SK-N-SH (cell line): ENCODE measurements around the gene KNDC1. TPM values are rescaled to one million over a fixed set of nuclear protein-coding genes. Genes with fewer than 3 reads are reported as not detected.
"Not testable (repeated sequence)": the region's sequence is repeated elsewhere in the genome, so short reads cannot be mapped to it uniquely, and the experiment has no call there.

Experiments
- CTCF ChIA-PET: fragments of 300-600, 350-600 bp; formaldehyde crosslinking; extraction: SDS; loops from one replicate; lab custom pipeline; 2021; lab: Yijun Ruan, JAX
- POLR2A ChIA-PET: fragments of 350-600 bp; sonication (Branson Sonifier 250); formaldehyde crosslinking; extraction: SDS; loops from one replicate; lab custom pipeline; 2020; ENCODE audit warnings: antibody characterized with exemption, inconsistent platforms; lab: Yijun Ruan, JAX
- DNase-seq: peaks from one replicate; pipeline ENCODE4 v3.0.0; 2012
- H2AFZ ChIP-seq: fragments of 200-600 bp; sonication (generic); 2 replicates; pipeline ENCODE4 v1.8.1; 2016; ENCODE audit warnings: antibody characterized with exemption, mild to moderate bottlenecking, low read depth
- H3F3A ChIP-seq: fragments of 200-600 bp; sonication (generic); replicated peaks from 2 replicates; pipeline ENCODE3; 2016; ENCODE audit warnings: antibody characterized with exemption, mild to moderate bottlenecking; ENCODE audit not compliant: insufficient read depth
- H3K27ac ChIP-seq, 2 experiments: fragments of 200-500 bp in 1 of 2; fragments of 200-600 bp in 1 of 2; sonication (Bioruptor generic) in 1 of 2; sonication (generic), shearing (Covaris generic) in 1 of 2; 2 replicates each; pipeline versions ENCODE4 v1.5.1 to v1.6.1; 2014 to 2016; ENCODE audit warnings: low read depth in 2 of 2, inconsistent platforms in 1 of 2, low read length in 1 of 2, mild to moderate bottlenecking in 1 of 2, mixed read lengths in 1 of 2
- H3K27me3 ChIP-seq: fragments of 200-600 bp; sonication (generic), shearing (Covaris generic); 2 replicates; pipeline ENCODE4 v1.6.1; 2016; ENCODE audit warnings: mixed run types; ENCODE audit not compliant: insufficient read depth
- H3K36me3 ChIP-seq, 2 experiments: fragments of 200-500 bp in 1 of 2; fragments of 200-600 bp in 1 of 2; sonication (Bioruptor generic) in 1 of 2; sonication (generic) in 1 of 2; replicated peaks in 1 of 2; 2 replicates each; pipeline versions ENCODE3 to v1.5.1; 2014 to 2016; ENCODE audit warnings: low read length in 1 of 2, mild to moderate bottlenecking in 1 of 2; ENCODE audit not compliant: insufficient read depth in 2 of 2, control insufficient read depth in 1 of 2
- H3K4me1 ChIP-seq, 2 experiments: fragments of 200-500 bp in 1 of 2; fragments of 200-600 bp in 1 of 2; sonication (Bioruptor generic) in 1 of 2; sonication (generic), shearing (Covaris generic) in 1 of 2; 2 replicates each; pipeline versions ENCODE4 v1.5.1 to v1.6.1; 2014 to 2016; ENCODE audit warnings: low read depth in 1 of 2, low read length in 1 of 2, mixed run types in 1 of 2; ENCODE audit not compliant: insufficient read depth in 2 of 2, control insufficient read depth in 1 of 2
- H3K4me2 ChIP-seq: fragments of 200-600 bp; sonication (generic), shearing (Covaris generic); 2 replicates; pipeline ENCODE4 v1.6.1; 2017; ENCODE audit warnings: mixed run types
- H3K4me3 ChIP-seq, 2 experiments: fragments of 200-500 bp in 1 of 2; fragments of 200-600 bp in 1 of 2; sonication (Bioruptor generic) in 1 of 2; sonication (generic), shearing (Covaris generic) in 1 of 2; 2 replicates each; pipeline versions ENCODE4 v1.5.1 to v1.8.1; 2014 to 2016; ENCODE audit warnings: low read depth in 2 of 2, inconsistent platforms in 1 of 2, low read length in 1 of 2, mild to moderate bottlenecking in 1 of 2, mixed read lengths in 1 of 2, moderate library complexity in 1 of 2
- H3K79me2 ChIP-seq: fragments of 200-600 bp; sonication (generic); 2 replicates; pipeline ENCODE4 v1.8.1; 2017; ENCODE audit warnings: mild to moderate bottlenecking; ENCODE audit not compliant: insufficient read depth
- H3K9ac ChIP-seq: fragments of 200-600 bp; sonication (generic); 2 replicates; pipeline ENCODE4 v1.6.1; 2017; ENCODE audit warnings: mixed run types
- H3K9me2 ChIP-seq: fragments of 200-600 bp; sonication (generic); 2 replicates; pipeline ENCODE4 v1.6.1; 2017; ENCODE audit warnings: mixed run types
- H3K9me3 ChIP-seq: fragments of 200-600 bp; sonication (generic); 2 replicates; pipeline ENCODE4 v1.6.1; 2017; ENCODE audit warnings: mixed run types, mild to moderate bottlenecking, moderate library complexity
- H4K20me1 ChIP-seq: fragments of 200-600 bp; sonication (generic); 2 replicates; pipeline ENCODE4 v1.6.1; 2017; ENCODE audit warnings: mild to moderate bottlenecking, mixed run types; ENCODE audit not compliant: insufficient read depth
- FOXJ3 ChIP-seq: sonication (generic); formaldehyde crosslinking; IDR thresholded peaks from 2 replicates; pipeline ENCODE4 v1.5.1; 2020; ENCODE audit warnings: mild to moderate bottlenecking, missing genetic modification reagents
- JUND ChIP-seq: IDR thresholded peaks from 2 replicates; pipeline ENCODE4 v1.4.0; 2012
- NRF1 ChIP-seq: IDR thresholded peaks from 2 replicates; pipeline ENCODE4 v1.6.1; 2012; ENCODE audit warnings: low read depth, mild to moderate bottlenecking, low read length
- RCOR1 ChIP-seq: fragments of 150-350 bp; IDR thresholded peaks from 2 replicates; pipeline ENCODE4 v1.6.1; 2017; ENCODE audit warnings: antibody characterized with exemption, low read length
- RFX5 ChIP-seq: IDR thresholded peaks from 2 replicates; pipeline ENCODE4 v1.6.1; 2012; ENCODE audit warnings: mild to moderate bottlenecking, improper control_type of control experiment, low read length
- TCF12 ChIP-seq: IDR thresholded peaks from 2 replicates; pipeline ENCODE4 v1.4.0; 2012
- YY1 ChIP-seq: IDR thresholded peaks from 2 replicates; pipeline ENCODE4 v1.4.0; 2012; ENCODE audit warnings: low read depth, mild to moderate bottlenecking
- WGBS: methylation state at CpG from one replicate; pipeline ENCODE4 v1.1.6; 2017; ENCODE audit warnings: low lambda C conversion rate; 5-methylcytosine and 5-hydroxymethylcytosine counted together
- polyA plus RNA-seq, 3 experiments: library from polyadenylated mRNA; depleted of rRNA; stranded (reverse); fragments of >200 nt; gene quantifications; 2 replicates each; pipeline ENCODE4 v1.2.3, GENCODE V29; 2012

The KNDC1 gene
- polyA plus RNA-seq, 1 of the 3 experiments (the other 2 are of a cell fraction): 1.4 TPM

- H3K4me1 ChIP-seq: no peaks in the 10 kb centered on the region
- no peak overlapping the region for H3K9ac ChIP-seq
- no peaks in the 10 kb centered on the region for H3K36me3 ChIP-seq
- no peak overlapping the region for H3K4me2 ChIP-seq
- TF ChIP-seq NRF1 (no peak), RFX5 (peak; percentile 81)
- TF ChIP-seq, all 33 proteins: peak for 1
- Histone ChIP-seq H3K9me3 (no peaks in the 10 kb centered on the region), H3K27ac (no peak overlapping the region), H3K9me2 (no peaks in the 10 kb centered on the region), H3K27me3 (no peaks in the 10 kb centered on the region), H4K20me1 (no peaks in the 10 kb centered on the region), H3K4me3 (no peak overlapping the region), H3K79me2 (no peaks in the 10 kb centered on the region), H2AFZ (no peak overlapping the region), H3F3A (no peaks in the 10 kb centered on the region)
- WGBS: 71% methylated on average over 20 of the region's 20 CpGs
- ChIA-PET CTCF (interaction anchor here (2.9 kb wide), 1 partner anchor 9 kb away, joined by 11 read pairs; no protein-coding TSS in a partner anchor), POLR2A (no interaction called here)
- DNase-seq: peak; percentile 29
Measured at GRCh38 chr10:133134411-133135115, 25.5 kb upstream of the KNDC1 start.

GRCh38 chr10:133135116-133135465 lies 24.9 kb upstream of the KNDC1 start:
- Histone ChIP-seq H3F3A (no peaks in the 10 kb centered on the region), H3K79me2 (no peaks in the 10 kb centered on the region), H2AFZ (no peak overlapping the region), H3K27ac (no peak overlapping the region), H3K9ac (no peak overlapping the region), H3K36me3 (no peaks in the 10 kb centered on the region), H3K9me3 (no peaks in the 10 kb centered on the region), H3K4me1 (no peaks in the 10 kb centered on the region), H3K4me2 (no peak overlapping the region), H3K27me3 (no peaks in the 10 kb centered on the region), H3K9me2 (no peaks in the 10 kb centered on the region), H3K4me3 (no peak overlapping the region), H4K20me1 (no peaks in the 10 kb centered on the region)
- CTCF ChIA-PET: interaction anchor here (2.9 kb wide), 1 partner anchor 8 kb away, joined by 11 read pairs; no protein-coding TSS in a partner anchor
- TF ChIP-seq YY1 (no peak), NRF1 (no peak), FOXJ3 (CRISPR knock-in tag) (no peak), RCOR1 (no peak), TCF12 (no peak), JUND (no peak)
- POLR2A ChIA-PET: no interaction called here
- 87% methylated on average over 5 of the region's 8 CpGs for WGBS
- DNase-seq: no peak

GRCh38 chr10:133137486-133138145 lies 22.4 kb upstream of the KNDC1 start:
- CTCF ChIA-PET, DNase-seq: not testable (repeated sequence)
- POLR2A ChIA-PET: interaction anchor here (0.6 kb wide), 1 partner anchor 23 kb away, joined by 4 read pairs; no protein-coding TSS in a partner anchor

More at GRCh38 chr10:133137486-133138145, 22.4 kb upstream of the KNDC1 start:
- H3K79me2 ChIP-seq, H2AFZ ChIP-seq, H3K4me3 ChIP-seq, H3K9ac ChIP-seq, H3K36me3 ChIP-seq, H3K9me3 ChIP-seq, H3K4me2 ChIP-seq, H3K9me2 ChIP-seq, H4K20me1 ChIP-seq, H3F3A ChIP-seq, H3K27me3 ChIP-seq, H3K4me1 ChIP-seq, H3K27ac ChIP-seq: not testable (repeated sequence)
- WGBS: 53% methylated on average over 2 of the region's 12 CpGs
